Cerebellar cortex (tissue), 1 donor: ENCODE measurements around the gene CNIH2.
"Not testable (repeated sequence)": the region's sequence is repeated elsewhere in the genome, so short reads cannot be mapped to it uniquely, and the experiment has no call there.

Experiments
- DNase-seq: peaks from one replicate; pipeline ENCODE4 v3.0.0-alpha.2; 2015; ENCODE audit warnings: low spot score

CNIH2 gene

GRCh38 chr11:66315498-66315885, 37.5 kb downstream of the CNIH2 start:
- DNase-seq, result no peak

GRCh38 chr11:66315921-66316811, 38.2 kb downstream of the CNIH2 start:
- no peak for DNase-seq

GRCh38 chr11:66316849-66317251, 38.9 kb downstream of the CNIH2 start, which contains the start of gene CD248:
Gene CD248, minus strand, starts transcription at chr11:66317044. Its CDS starts 17 bp downstream, at chr11:66317027.
- DNase-seq, result no peak

- no peak for DNase-seq
Observed at GRCh38 chr11:66317322-66317722, 39.3 kb downstream of the CNIH2 start.

GRCh38 chr11:66317723-66318599, 40.0 kb downstream of the CNIH2 start:
- no peak for DNase-seq

- DNase-seq, result no peak
Observed at GRCh38 chr11:66318600-66318970, 40.6 kb downstream of the CNIH2 start.

GRCh38 chr11:66320289-66320688, 42.3 kb downstream of the CNIH2 start:
- DNase-seq, result not testable (repeated sequence)

- DNase-seq, result not testable (repeated sequence)
Observed at GRCh38 chr11:66320748-66321147, 42.8 kb downstream of the CNIH2 start.

GRCh38 chr11:66321606-66322005, 43.6 kb downstream of the CNIH2 start:
- DNase-seq, result no peak

GRCh38 chr11:66322732-66323427, 44.9 kb downstream of the CNIH2 start:
- DNase-seq, result no peak

- DNase-seq, result no peak
Observed at GRCh38 chr11:66323684-66324083, 45.7 kb downstream of the CNIH2 start.

GRCh38 chr11:66324664-66325063, 46.7 kb downstream of the CNIH2 start:
- DNase-seq, result no peak

GRCh38 chr11:66325263-66325671, 47.3 kb downstream of the CNIH2 start:
- DNase-seq, result no peak

GRCh38 chr11:66326261-66327111, 48.5 kb downstream of the CNIH2 start:
- DNase-seq, result no peak

GRCh38 chr11:66327171-66328030, 49.4 kb downstream of the CNIH2 start:
- DNase-seq, result no peak

GRCh38 chr11:66328031-66328301, 50.0 kb downstream of the CNIH2 start:
- DNase-seq, result no peak

GRCh38 chr11:66328302-66329144, 50.5 kb downstream of the CNIH2 start:
- DNase-seq, result peak; percentile 80

GRCh38 chr11:66329165-66329673, 51.2 kb downstream of the CNIH2 start:
- no peak for DNase-seq

GRCh38 chr11:66330931-66331330, 53.0 kb downstream of the CNIH2 start:
- DNase-seq, result no peak
